OCI-LY3 (cell line): ENCODE measurements around the gene LRRTM2.

ENCODE experiments used
- H2AFZ ChIP-seq: fragments of 200-600, 300-600 bp; shearing (Covaris generic); 2 replicates; pipeline ENCODE4 v1.6.0; 2014; ENCODE audit warnings: antibody characterized with exemption, low read depth, low read length
- H3K27ac ChIP-seq: fragments of 200-600, 300-600 bp; sonication (generic); 2 replicates; pipeline ENCODE4 v1.5.1; 2014; ENCODE audit warnings: mild to moderate bottlenecking, low read length, moderate library complexity, mixed read lengths
- H3K27me3 ChIP-seq: fragments of 200-600, 300-600 bp; sonication (generic); 2 replicates; pipeline ENCODE4 v1.6.1; 2014; ENCODE audit warnings: low read depth, low read length, mixed read lengths
- H3K36me3 ChIP-seq: fragments of 200-600, 300-600 bp; sonication (generic); replicated peaks from 2 replicates; pipeline ENCODE3; 2014; ENCODE audit warnings: low read depth, low read length, mixed read lengths
- H3K4me1 ChIP-seq: fragments of 300-600, 200-600 bp; sonication (generic); 2 replicates; pipeline ENCODE4 v1.6.1; 2014; ENCODE audit warnings: low read length, mixed read lengths
- H3K4me2 ChIP-seq: fragments of 200-600, 300-600 bp; sonication (generic); 2 replicates; pipeline ENCODE4 v1.6.1; 2014; ENCODE audit warnings: low read length, mixed read lengths
- H3K4me3 ChIP-seq: fragments of 300-600, 200-600 bp; sonication (generic); 2 replicates; pipeline ENCODE4 v1.5.1; 2014; ENCODE audit warnings: antibody characterized with exemption, mild to moderate bottlenecking, low read length, moderate library complexity
- H3K79me2 ChIP-seq: fragments of 300-600, 200-600 bp; shearing (Covaris generic); 2 replicates; pipeline ENCODE4 v1.6.1; 2014; ENCODE audit warnings: mild to moderate bottlenecking, low read length, mixed read lengths
- H3K9ac ChIP-seq: fragments of 300-600, 200-600 bp; shearing (Covaris generic); 2 replicates; pipeline ENCODE4 v1.6.0; 2014; ENCODE audit warnings: mild to moderate bottlenecking, low read length, moderate library complexity
- H3K9me3 ChIP-seq: fragments of 200-600, 300-600 bp; shearing (Covaris generic); 2 replicates; pipeline ENCODE4 v1.6.1; 2014; ENCODE audit warnings: low read length, mixed read lengths; ENCODE audit not compliant: insufficient read depth
- H4K20me1 ChIP-seq: fragments of 200-600, 300-600 bp; sonication (generic); 2 replicates; pipeline ENCODE4 v1.6.1; 2016; ENCODE audit warnings: low read length, mixed read lengths; ENCODE audit not compliant: insufficient read depth
- CTCF ChIP-seq: fragments of 200-600, 300-600 bp; sonication (generic); IDR thresholded peaks from 2 replicates; pipeline ENCODE4 v1.5.1; 2014; ENCODE audit warnings: antibody characterized with exemption, low read length, low read depth
- EZH2phosphoT487 ChIP-seq: fragments of 200-600 bp; shearing (Covaris generic); IDR thresholded peaks from 2 replicates; pipeline ENCODE4 v1.6.1; 2018; ENCODE audit warnings: antibody characterized with exemption, mixed run types, low read depth

LRRTM2 gene

DNA sequence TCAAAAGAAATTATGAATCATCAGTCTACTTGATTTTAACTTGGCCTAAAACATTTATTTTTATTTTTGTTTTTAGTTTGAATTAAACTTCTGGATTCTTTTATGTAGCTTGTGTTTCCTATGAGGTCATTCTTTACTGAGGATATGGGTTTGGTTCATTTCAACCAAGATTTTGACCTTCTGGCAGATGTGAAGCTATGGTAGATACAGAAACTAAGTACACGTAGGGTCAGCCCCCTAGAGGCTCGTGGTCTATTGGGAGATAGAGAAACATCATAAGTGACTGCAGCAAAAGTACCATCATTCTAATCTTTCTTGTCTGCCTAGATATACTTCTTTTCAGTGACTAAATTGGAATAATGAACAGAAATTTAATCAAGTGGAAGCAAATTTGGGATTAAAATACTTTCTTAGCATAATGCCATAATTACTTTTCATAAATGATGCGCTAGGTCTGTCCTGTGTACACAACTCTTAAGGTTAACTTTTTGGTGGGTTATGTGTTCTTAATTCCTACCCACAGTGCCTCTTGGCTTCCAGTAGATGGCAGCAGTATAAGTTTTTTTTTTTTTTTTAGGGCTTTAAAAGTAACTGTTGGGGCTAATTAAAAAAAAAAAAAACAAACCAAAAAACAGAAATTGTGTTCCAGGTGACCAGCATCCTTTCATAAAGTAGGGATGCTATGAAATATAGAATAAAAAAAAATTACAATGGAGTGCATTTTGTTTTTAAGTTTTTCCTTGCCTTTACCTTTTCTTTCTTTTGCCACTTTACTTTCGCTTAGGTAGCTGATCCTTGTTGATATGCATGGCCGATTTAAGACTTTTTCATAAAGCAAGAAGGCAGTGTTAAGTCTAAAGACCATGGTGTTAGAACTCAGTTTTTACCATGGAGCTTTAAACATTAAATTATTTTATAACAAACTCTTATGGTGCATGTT lies 49.9 kb downstream of the LRRTM2 start:
- no peak overlapping the region for H3K9ac ChIP-seq
- TF ChIP-seq EZH2phosphoT487: no peak
- peak; percentile 24; the same call in 1 of the 2 replicates for TF ChIP-seq CTCF
- no peak overlapping the region for H3K27ac ChIP-seq
- H4K20me1 ChIP-seq: no peaks in the 10 kb centered on the region
- no peaks in the 10 kb centered on the region for H3K79me2 ChIP-seq
- H3K9me3 ChIP-seq: no peaks in the 10 kb centered on the region
- no peak overlapping the region for H3K4me2 ChIP-seq
- H2AFZ ChIP-seq: no peak overlapping the region
- H3K27me3 ChIP-seq: no peaks in the 10 kb centered on the region
- H3K36me3 ChIP-seq: no peaks in the 10 kb centered on the region
- H3K4me1 ChIP-seq: no peaks in the 10 kb centered on the region
- H3K4me3 ChIP-seq: no peak overlapping the region

DNA sequence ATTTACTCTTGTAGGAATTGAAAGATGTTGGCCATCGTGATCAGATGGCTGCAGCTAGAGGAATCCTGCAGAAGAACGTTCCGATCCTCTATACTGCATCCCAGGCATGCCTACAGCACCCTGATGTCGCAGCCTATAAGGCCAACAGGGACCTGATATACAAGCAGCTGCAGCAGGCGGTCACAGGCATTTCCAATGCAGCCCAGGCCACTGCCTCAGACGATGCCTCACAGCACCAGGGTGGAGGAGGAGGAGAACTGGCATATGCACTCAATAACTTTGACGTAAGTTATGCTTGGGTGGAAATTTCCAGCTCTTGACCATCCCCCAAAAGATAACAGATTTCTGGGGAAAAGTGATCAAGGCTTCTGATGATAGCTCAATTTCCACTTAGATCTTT lies 50.6 kb downstream of the LRRTM2 start:
- Histone ChIP-seq H3K4me1 (no peaks in the 10 kb centered on the region), H3K4me2 (no peak overlapping the region), H3K36me3 (no peaks in the 10 kb centered on the region), H3K4me3 (no peak overlapping the region), H3K9ac (no peak overlapping the region), H2AFZ (no peak overlapping the region), H3K79me2 (no peaks in the 10 kb centered on the region), H3K9me3 (no peaks in the 10 kb centered on the region), H4K20me1 (no peaks in the 10 kb centered on the region), H3K27me3 (no peaks in the 10 kb centered on the region), H3K27ac (no peak overlapping the region)
- TF ChIP-seq EZH2phosphoT487 (no peak), CTCF (no peak)

GRCh38 chr5:138820695-138821094 lies 54.4 kb downstream of the LRRTM2 start:
- Histone ChIP-seq H4K20me1 (no peaks in the 10 kb centered on the region), H3K27ac (no peak overlapping the region), H3K9ac (no peak overlapping the region)

More at GRCh38 chr5:138820695-138821094, 54.4 kb downstream of the LRRTM2 start:
- no peak overlapping the region for H3K4me3 ChIP-seq
- no peak overlapping the region for H3K4me2 ChIP-seq
- H3K4me1 ChIP-seq: no peaks in the 10 kb centered on the region
- H2AFZ ChIP-seq: no peak overlapping the region
- H3K36me3 ChIP-seq: no peaks in the 10 kb centered on the region
- H3K27me3 ChIP-seq: no peaks in the 10 kb centered on the region
- H3K79me2 ChIP-seq: no peaks in the 10 kb centered on the region
- no peaks in the 10 kb centered on the region for H3K9me3 ChIP-seq
- TF ChIP-seq CTCF (no peak), EZH2phosphoT487 (no peak)
